Activated CD8-positive, alpha-beta memory T cell treated with anti-CD3 and anti-CD28 coated beads for 48 hours (primary cell): ENCODE measurements around the gene EMILIN2.
"Not testable (repeated sequence)": the region's sequence is repeated elsewhere in the genome, so short reads cannot be mapped to it uniquely, and the experiment has no call there.

ENCODE experiments used
- DNase-seq, 3 experiments: peaks; one replicate each; pipeline ENCODE4 v3.0.0-alpha.2; 2020; ENCODE audit warnings: low read depth in 2 of 3, low spot score in 2 of 3

The EMILIN2 gene

GRCh38 chr18:2846636-2847316 is at the start of gene EMILIN2:
Gene EMILIN2, plus strand, starts transcription at chr18:2847006. Its CDS starts 183 bp downstream, at chr18:2847189.
- peak; percentile 6 to 36 (median 31) for DNase-seq

DNA sequence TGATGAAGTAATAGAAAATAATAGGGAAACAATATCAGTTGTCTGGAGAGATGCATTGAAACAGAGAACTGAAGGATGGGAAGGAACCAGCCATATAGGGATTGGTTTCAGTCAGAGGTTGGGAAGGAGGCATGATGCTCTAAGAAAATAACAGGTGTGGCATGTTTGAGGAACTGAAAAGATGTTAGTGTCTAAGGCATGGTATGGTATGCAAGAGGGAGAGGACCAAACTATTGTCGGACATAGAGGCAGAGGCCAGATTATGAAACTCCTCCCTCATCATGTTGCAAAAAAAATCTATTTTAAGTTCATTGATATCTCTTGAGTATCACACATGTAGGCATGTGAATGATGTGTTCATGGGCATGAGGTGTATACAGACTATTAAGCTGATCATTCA is 48.9 kb upstream of the EMILIN2 start:
- DNase-seq, result no peak

GRCh38 chr18:2799369-2799768 is 47.4 kb upstream of the EMILIN2 start:
- no peak for DNase-seq

GRCh38 chr18:2805970-2806943 is 40.5 kb upstream of the EMILIN2 start:
- no peak for DNase-seq

GRCh38 chr18:2808640-2809039 is 38.2 kb upstream of the EMILIN2 start:
- DNase-seq, result not testable (repeated sequence)

- DNase-seq, result not testable (repeated sequence)
Observed at GRCh38 chr18:2809666-2810183, 37.1 kb upstream of the EMILIN2 start.

GRCh38 chr18:2811416-2811815 is 35.4 kb upstream of the EMILIN2 start:
- no peak for DNase-seq

DNA sequence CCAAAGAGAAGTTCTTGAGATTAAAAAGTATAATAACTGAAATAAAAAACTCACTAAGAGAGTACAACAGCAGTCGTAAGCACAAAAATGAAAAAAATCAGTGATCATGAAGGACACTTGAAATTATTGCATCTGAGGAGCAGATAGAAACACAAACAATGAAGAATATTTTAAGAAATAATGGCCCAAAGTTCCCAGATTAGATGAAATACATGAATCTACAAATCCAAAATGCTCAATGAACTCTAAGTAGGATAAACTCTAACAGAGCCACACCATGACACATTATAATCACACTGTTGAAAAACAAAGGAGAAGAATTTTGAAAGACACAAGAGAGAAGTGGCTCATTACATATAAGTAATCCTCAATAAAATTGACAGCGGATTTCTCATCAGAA is 31.9 kb upstream of the EMILIN2 start:
- DNase-seq, result no peak

DNA sequence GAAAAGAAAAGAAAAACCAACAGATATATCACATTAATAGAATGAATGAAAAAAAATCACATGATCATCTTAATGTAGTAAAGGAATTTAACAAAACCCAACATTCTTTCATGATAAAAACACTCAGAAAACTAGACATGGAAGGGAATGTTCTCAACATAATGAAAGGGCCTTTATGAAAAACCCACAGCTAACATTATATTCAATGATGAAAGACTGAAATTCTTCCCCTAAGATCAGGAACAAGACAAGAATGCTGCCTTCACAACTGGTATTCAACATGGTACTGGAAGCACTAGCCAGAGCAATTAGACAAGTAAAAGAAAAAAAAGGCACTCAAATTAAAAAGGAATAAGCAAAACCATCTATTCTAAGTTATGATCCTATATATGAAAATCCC is 28.5 kb upstream of the EMILIN2 start:
- no peak for DNase-seq

- no peak for DNase-seq
Observed at GRCh38 chr18:2821695-2822094, 25.1 kb upstream of the EMILIN2 start.

DNA sequence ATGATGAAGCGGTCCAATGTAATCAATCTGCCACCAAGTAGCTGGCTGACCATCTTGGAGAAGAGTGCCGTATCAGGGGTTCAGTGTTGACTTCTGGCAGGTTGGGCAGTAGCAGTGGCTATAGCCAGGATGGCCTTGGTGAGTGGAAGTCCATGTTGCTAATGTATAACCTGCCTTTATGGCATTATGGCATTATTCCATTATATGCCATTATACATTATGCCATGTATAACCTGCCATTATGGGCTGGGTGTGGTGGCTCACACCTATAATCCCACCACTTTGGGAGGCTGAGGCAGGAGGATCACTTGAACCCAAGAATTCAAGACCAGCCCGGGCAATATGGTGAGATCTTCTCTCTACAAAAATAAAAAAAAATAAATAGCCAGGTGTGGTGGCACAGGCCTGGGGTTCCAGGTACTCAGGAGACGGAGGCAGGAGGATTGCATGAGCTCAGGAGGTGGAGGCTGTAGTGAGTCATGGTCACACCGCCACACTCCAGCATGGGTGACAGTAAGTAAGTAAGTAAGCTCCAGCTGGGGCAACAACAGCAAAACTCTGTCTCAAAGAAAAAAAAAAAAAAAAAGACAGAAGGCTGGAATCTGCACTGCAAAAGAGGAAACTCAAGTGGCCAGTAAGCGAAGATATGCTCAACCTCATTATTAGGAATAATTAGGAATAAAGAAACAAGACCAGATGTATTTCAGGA is 24.4 kb upstream of the EMILIN2 start:
- no peak for DNase-seq

DNA sequence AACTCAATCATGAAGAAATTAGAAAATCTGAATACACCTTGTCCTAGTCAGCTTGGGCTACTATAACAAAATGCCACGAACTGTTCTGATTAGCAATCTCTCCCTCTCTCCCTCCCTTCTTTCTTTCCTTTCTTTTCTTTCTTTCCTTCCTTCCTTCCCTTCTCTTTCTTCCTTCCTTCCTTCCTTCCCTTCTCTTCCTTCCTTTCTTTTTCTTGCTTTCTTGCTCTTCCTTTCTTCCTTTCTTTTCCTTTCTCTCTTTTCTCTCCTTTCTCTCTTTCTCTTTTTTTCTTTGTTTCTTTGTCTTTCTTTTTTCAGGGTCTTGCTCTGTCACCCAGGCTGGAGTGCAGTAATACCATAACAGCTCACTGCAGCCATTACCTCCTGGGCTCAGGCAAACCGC is 23.6 kb upstream of the EMILIN2 start:
- no peak for DNase-seq

DNA sequence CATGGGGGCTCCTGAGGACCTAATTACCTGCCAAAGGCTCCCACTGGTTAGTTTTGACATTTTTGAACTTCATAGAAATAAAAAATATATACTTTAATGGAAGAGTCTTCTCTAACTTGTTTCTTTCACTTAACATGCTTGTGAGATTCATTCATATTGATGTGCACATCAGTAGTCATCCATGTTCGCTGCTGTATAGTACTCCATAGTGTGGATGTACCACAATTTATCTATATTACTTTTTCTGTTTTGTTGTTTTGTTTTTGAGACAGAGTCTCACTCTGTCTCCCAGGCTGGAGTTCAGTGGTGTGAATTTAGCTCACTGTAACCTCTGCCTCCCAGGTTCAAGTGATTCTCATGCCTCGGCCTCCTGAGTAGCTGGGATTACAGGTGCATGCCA is 22.8 kb upstream of the EMILIN2 start:
- no peak for DNase-seq

GRCh38 chr18:2824865-2825264 is 21.9 kb upstream of the EMILIN2 start:
- DNase-seq, result no peak

DNA sequence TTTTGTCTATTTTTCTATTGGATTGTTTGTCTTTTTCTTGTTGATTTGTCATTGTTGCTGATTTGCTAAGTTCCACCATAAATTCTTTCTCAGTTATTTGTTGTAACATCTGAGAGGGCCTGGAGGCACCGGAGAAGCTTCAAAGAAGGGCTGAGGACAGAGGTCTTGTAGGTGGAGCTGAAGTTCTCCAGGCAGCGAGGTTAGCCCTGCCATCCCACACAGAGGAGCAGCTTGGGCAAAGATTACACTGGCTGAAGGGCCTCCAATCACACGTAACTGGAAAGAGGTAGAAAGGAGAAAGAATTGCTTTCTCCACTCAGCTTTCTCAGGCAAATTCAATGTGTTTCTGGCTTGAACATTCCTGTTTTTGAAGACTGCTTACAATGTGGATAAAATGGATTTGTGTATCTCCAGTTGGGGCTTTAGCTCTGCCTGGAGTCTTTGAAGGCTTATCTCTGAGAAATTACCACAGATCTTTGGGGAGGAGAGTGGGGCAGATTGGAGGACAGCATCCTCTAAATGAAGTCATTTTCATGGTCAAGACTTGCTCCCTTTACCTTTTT is 21.1 kb upstream of the EMILIN2 start:
- no peak for DNase-seq

DNA sequence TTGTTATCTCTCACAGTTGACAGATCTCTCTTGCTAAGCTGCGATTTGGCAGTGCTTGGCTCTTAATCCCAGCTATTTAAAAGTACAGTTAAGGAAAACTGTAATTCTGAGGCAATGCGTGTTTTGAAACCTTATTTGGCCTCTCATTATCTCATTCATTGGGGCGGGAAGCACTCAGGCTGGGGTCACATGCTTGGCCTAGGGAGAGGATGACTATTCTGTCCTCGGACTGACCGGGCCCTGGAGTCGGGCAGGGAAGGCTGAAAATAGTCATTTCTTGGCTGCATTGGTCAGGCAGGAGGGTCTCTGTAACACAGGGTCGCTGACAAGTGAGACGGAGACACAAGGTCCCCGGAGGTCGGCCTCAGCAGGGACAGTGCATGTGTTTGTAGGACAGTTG is 20.2 kb upstream of the EMILIN2 start:
- DNase-seq, result no peak

- no peak for DNase-seq
Observed at GRCh38 chr18:2827061-2827460, 19.7 kb upstream of the EMILIN2 start.

DNA sequence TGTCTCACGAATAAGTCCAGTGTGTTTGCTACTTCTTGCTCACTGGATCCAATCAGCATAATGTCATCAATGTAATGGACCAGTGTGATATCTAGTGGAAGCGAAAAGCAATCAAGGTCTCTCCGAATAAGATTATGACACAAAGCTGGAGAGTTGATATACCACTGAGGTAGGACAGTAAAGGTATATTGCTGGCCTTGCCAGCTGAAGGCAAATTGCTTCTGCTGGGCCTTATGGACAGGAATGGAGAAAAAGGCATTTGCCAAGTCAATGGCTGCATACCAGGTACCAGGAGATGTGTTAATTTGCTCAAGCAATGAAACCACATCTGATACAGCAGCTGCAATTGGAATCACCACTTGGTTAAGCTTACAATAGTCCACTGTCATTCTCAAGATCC is 10.7 kb upstream of the EMILIN2 start:
- DNase-seq, result not testable (repeated sequence)

DNA sequence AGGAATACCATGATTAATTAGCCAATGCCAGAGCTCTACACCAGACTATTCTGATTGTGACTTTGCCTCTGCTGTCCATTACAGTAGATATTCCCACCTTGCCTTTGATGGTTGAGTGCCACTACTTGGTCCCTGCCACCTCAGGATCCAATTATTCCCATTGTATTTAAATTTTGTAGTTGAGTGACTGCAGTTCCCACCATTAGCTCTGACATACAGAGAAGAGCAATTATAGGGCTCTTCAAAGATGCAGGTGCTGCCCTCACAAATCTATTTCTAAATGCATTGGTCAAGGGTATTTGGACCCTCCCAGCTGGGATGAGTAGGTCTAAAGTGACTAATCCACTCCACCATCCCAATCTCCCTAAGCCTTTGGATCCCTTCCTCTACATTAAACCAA is 9.5 kb upstream of the EMILIN2 start:
- not testable (repeated sequence) for DNase-seq

- DNase-seq, result no peak
Observed at GRCh38 chr18:2839202-2839601, 7.6 kb upstream of the EMILIN2 start.

- no peak for DNase-seq
Observed at GRCh38 chr18:2840521-2840920, 6.3 kb upstream of the EMILIN2 start.
